GM06990 (cell line): ENCODE measurements around the gene RNF208.

Experiments
- DNase-seq: peaks from one replicate; pipeline ENCODE4 v3.0.0-alpha.2; 2011; ENCODE audit not compliant: insufficient read length; ENCODE audit errors: extremely low read depth
- H3K27me3 ChIP-seq: replicated peaks from 2 replicates; pipeline ENCODE4 v1.6.0; 2011; ENCODE audit warnings: low read length; ENCODE audit not compliant: control insufficient read depth, insufficient read depth
- H3K36me3 ChIP-seq: 2 replicates; pipeline ENCODE4 v1.5.1; 2011; ENCODE audit warnings: low read length; ENCODE audit not compliant: control insufficient read depth, insufficient read depth
- H3K4me3 ChIP-seq: replicated peaks from 2 replicates; pipeline ENCODE4 v1.5.1; 2011; ENCODE audit warnings: low read depth, mild to moderate bottlenecking, control low read depth, low read length
- TF ChIP-seq, protein P1 (sequence below): IDR thresholded peaks from 2 replicates; pipeline ENCODE4 v1.5.1; 2011; ENCODE audit warnings: low read length, control low read depth, mild to moderate bottlenecking, inconsistent platforms; ENCODE audit not compliant: insufficient read depth, poor library complexity, severe bottlenecking

Gene RNF208

GRCh38 chr9:137172901-137173795 is 48.9 kb downstream of the RNF208 start:
- no peak for DNase-seq
- H3K27me3 ChIP-seq, result no peaks in the 10 kb centered on the region; the same call in 1 of the 2 replicates
- peaks cover 2% of the 10 kb centered on the region; the same call in 1 of the 2 replicates for H3K36me3 ChIP-seq
- TF ChIP-seq, protein P1, sequence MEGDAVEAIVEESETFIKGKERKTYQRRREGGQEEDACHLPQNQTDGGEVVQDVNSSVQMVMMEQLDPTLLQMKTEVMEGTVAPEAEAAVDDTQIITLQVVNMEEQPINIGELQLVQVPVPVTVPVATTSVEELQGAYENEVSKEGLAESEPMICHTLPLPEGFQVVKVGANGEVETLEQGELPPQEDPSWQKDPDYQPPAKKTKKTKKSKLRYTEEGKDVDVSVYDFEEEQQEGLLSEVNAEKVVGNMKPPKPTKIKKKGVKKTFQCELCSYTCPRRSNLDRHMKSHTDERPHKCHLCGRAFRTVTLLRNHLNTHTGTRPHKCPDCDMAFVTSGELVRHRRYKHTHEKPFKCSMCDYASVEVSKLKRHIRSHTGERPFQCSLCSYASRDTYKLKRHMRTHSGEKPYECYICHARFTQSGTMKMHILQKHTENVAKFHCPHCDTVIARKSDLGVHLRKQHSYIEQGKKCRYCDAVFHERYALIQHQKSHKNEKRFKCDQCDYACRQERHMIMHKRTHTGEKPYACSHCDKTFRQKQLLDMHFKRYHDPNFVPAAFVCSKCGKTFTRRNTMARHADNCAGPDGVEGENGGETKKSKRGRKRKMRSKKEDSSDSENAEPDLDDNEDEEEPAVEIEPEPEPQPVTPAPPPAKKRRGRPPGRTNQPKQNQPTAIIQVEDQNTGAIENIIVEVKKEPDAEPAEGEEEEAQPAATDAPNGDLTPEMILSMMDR, result no peak
- H3K4me3 ChIP-seq, result no peak overlapping the region

- TF ChIP-seq, protein P1, result no peak
Measured at GRCh38 chr9:137171149-137171900, 50.7 kb downstream of the RNF208 start.

DNA sequence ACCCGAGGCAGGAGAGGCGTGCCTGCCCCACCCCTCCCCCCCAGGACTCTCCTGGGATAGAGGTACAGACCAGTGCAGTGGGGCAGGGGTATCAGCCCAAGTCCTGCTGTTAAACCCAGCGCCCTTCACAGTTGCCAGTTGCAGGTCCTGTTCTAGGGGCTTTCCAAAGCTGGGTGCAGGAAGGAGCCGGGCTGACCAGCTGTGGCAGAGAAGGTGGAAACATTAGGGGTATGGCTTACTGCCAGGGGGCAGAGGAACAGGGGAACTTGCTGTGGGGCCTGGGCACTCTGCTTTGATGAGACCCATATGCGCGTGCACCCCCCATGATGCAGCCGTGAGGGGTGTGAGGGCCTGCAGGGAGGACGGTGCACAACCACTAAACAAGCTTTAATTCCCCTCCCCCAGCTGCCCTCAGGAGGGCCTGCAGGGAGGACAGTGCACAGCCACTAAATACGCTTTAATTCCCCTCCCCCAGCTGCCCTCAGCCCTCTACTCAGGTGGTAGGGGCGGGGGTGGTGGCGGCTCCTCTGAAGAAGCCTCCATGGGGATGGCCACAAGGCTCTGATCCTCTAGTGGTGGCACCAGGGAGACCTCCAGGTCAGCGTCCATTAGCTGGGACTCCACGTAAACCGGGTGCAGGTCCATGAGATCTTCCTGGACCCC is 51.4 kb downstream of the RNF208 start:
- H3K27me3 ChIP-seq, result no peaks in the 10 kb centered on the region; the same call in 1 of the 2 replicates
- TF ChIP-seq, protein P1, result no peak
- no peak overlapping the region for H3K4me3 ChIP-seq
- no peak for DNase-seq
- no peaks in the 10 kb centered on the region for H3K36me3 ChIP-seq

More at GRCh38 chr9:137171149-137171900, 50.7 kb downstream of the RNF208 start:
- Histone ChIP-seq H3K36me3 (no peaks in the 10 kb centered on the region), H3K27me3 (no peaks in the 10 kb centered on the region; the same call in 1 of the 2 replicates), H3K4me3 (no peak overlapping the region)
- DNase-seq, result no peak
